ENCODE measurements around the gene DLG4.
"Not testable (repeated sequence)": the region's sequence is repeated elsewhere in the genome, so short reads cannot be mapped to it uniquely, and the experiment has no call there.

Gene DLG4

DNA sequence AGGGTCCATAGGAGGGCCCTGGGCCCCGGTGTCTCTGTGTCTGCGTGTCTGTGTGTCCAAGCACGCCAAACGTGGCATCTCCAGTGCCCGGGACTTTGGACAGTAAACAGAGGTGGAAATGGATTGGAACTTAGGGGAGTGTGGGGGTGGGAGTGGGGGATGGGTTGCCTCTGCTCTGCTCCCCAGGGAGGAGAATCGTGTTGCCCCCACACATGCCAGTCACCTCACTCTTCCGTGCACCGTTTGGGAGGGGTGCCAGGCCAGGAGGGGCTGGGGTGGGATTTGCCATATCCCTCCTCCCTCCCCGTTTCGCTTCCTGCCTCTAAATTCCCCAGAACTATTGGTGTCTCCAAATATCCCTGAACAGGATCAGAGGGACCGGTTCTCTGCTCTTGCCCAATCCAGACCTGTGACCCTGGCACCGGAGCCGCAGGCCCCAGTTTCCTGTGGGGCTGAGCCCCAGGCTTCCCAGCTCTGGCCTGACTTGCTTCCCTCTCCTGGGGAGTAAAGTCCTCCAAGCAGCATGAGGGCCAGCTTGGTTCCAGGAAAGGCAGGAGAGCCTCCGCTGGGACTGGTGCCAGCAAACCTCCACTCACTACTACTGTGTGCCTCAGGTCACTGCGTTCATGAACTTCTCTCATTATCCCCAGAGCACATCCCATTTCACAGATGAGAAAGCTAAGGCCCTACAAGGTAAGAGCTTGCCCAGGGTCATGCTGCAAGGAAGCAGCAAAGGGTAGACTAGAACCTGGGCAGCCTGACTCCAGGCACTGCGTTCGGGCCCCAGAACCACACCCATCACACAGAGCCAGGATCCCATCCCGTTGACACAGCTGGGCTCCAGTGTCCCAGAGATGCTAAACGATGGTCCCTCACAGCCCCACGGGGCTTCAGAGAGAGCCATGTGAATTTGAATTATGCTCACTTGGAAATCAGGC is 40.0 kb downstream of the DLG4 start, which contains the start of gene ASGR1:
TSS of gene ASGR1 (minus strand) at position 54 of the 938 bp plus-strand sequence. CDS start 807 bp downstream, outside the sequence.
- DNase-seq: no peak

DNA sequence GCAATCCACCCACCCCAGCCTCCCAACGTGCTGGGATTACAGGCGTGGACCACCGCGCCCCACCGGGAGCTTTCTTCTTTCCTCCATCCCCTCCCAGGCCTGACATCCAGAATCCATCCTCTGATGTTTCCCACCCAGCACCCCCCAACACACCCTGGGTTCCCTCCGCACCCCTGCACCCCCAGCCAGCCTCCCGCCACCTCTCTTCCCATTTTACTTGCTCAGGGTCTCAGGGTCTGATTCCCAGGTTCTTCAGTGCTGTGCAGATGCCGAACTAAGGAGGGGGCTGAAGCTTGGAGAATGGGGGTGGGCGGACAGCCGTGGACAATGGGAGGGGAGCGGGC is 40.7 kb downstream of the DLG4 start:
- no peak for DNase-seq

- no peak for DNase-seq
Measured at GRCh38 chr17:7177954-7178477, 41.6 kb downstream of the DLG4 start.

GRCh38 chr17:7177191-7177953 is 42.3 kb downstream of the DLG4 start:
- peak; percentile 91 for DNase-seq

GRCh38 chr17:7176841-7177190 is 42.8 kb downstream of the DLG4 start:
- no peak for DNase-seq

- no peak for DNase-seq
Measured at GRCh38 chr17:7176107-7176840, 43.4 kb downstream of the DLG4 start.

GRCh38 chr17:7175330-7175733 is 44.3 kb downstream of the DLG4 start:
- DNase-seq: no peak

GRCh38 chr17:7174603-7175326 is 44.9 kb downstream of the DLG4 start:
- DNase-seq: no peak

- peak; percentile 51 for DNase-seq
Measured at GRCh38 chr17:7173687-7174602, 45.7 kb downstream of the DLG4 start.

GRCh38 chr17:7172522-7173191 is 47.0 kb downstream of the DLG4 start:
- DNase-seq: not testable (repeated sequence)

DNA sequence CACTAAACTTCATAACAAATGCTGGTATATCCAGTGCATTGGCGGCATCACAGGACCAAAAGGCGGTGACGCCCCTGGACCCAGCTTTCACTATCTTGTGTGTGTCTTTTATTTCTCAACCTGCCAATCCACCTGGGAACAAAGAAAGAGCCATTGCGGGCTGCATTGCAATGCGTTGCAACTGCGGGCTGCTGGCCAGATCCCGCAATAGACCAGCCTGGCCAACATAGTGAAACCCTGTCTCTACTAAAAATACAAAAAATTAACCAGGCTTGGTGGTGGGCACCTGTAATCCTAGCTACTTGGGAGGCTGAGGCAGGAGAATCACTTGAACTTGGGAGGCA is 50.1 kb downstream of the DLG4 start:
- DNase-seq: not testable (repeated sequence)

GRCh38 chr17:7168841-7169564 is 50.6 kb downstream of the DLG4 start:
- DNase-seq: not testable (repeated sequence)

DNA sequence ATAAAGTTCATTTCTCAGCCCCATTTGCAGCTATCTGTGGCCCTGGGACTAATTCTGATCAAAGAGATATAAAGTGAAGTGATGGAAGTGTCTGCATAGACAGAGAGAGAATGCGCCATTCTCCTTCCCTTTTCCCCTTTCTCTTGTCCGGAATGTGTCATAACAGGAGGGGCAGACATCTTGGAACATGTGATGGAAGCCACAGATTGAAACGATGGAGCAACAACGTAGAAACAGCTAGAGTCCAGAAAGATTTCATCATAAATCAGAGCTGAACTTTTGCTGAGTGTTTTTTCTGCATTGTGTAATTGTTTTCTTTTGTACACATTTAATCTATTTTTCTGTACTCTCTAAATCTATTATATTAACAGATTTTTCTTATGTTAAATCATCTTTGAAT is 51.8 kb downstream of the DLG4 start:
- DNase-seq: no peak

DNA sequence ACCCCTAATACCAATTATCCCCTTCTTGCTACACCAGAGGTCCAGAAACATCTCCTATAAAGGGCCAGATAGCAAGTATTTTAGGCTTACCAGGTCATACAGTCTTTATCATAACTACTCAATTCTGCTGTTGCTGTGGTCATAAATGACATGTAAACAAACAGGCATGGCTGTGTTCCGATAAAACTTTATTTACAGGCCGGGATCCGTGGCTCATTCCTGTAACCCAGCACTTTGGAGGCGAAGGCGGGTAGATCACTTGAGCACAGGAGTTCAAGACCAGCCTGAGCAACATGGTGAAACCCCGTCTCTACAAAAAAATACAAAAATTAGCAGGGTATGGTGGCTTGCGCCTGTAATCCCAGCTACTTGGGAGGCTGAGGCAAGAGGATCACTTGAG is 52.8 kb downstream of the DLG4 start:
- DNase-seq: no peak

DNA sequence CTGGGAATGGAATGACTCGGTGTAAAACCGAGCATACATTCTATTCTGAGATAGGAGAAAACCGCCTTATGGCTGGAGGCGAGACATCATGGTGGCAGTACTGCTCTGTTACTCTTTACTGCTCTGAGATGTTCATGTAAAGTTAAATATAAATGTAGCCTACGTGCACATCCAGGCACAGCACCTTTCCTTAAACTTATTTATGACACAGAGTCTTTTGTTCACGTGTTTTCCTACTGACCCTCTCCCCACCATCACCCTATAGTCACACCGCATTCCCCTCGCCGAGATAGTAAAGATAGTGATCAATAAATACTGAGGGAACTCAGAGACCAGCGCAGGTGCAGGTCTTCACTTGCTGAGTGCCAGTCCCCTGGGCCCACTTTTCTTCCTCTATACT is 60.1 kb downstream of the DLG4 start:
- not testable (repeated sequence) for DNase-seq

GRCh38 chr17:7158424-7158823 is 61.2 kb downstream of the DLG4 start:
- not testable (repeated sequence) for DNase-seq

DNA sequence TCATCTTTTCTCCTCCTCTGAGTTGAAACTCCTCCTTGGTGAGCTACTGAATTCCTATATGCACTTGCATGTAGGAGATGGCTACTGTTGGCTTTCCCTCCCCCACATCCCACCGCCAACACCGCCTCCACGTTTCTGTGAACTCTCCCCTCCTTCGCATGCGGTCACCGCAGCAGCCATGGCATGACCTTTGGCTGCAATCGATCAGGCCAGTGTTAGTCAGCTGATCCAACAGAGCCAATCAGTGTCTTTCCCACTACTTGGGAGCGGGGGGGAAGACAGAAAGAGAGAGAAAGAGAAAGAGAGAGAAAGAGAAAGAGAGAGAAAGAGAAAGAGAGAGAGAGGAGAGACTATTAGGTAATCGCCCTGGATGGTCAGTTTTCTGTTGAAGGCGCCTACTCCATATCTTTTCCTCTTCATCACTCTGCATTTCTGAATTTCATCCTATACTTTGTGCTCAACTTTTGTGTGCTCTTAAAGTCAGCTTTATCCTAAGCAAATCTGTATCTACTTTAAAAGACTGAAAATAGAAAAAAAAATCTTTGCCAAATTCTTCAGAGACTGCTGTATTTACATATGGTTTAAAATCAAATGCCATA is 63.2 kb downstream of the DLG4 start:
- no peak for DNase-seq

GRCh38 chr17:7147772-7148171 is 71.9 kb downstream of the DLG4 start:
- no peak for DNase-seq

DNA sequence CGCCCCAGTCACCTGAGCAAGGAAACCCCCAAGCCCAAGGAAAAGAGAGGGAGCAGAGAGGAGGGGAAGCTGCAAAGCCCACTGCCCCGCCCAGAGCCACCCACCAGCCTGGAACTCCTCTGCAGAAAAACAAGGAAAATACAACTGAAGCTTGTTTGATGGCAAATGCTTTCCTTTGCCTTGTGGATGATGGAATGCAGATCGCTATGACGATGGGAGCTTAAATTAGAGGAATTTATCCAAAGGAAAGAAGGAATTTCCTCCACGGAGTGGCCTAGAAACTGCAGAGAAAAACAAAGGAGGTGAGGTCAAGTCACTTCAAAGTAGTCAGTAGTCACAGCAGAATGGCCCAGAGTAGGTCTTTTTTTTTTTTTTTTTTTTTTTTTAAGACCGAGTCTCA is 73.5 kb downstream of the DLG4 start:
- no peak for DNase-seq

DNA sequence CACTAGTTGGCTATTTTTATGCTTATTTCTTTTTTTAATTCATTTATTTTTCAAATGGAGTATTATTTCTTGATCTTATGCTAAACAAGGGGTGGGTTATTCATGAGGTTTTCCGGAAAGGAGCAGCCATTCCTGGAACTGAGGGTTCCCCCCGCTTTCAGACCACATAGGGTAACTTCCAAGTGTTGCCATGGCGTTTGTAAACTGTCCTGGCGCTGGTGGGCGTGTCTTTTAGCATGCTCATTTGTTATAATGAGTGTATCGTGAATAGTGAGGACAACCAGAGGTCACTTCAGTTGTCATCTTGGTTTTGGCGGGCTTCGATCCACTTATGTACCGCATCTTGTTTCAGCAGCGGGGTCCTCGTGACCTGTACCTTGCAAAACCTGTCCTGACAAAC is 75.4 kb downstream of the DLG4 start:
- DNase-seq: no peak
